CD4-positive, alpha-beta T cell treated with Interleukin-1 beta for 1 hour (primary cell): Measurements from ENCODE around the gene CARS2.

Source experiments
- DNase-seq, 2 donors: peaks; one replicate each; pipeline ENCODE4 v3.0.0-alpha.2; 2020 to 2022

The CARS2 gene

GRCh38 chr13:110651271-110651670, 54.6 kb downstream of the CARS2 start:
- no peak for DNase-seq

- DNase-seq = no peak
Measured at GRCh38 chr13:110650436-110650835, 55.5 kb downstream of the CARS2 start.

GRCh38 chr13:110649551-110649950, 56.4 kb downstream of the CARS2 start:
- no peak for DNase-seq

- DNase-seq = no peak
Measured at GRCh38 chr13:110648848-110649421, 57.0 kb downstream of the CARS2 start.

GRCh38 chr13:110648146-110648819, 57.6 kb downstream of the CARS2 start:
- no peak for DNase-seq

GRCh38 chr13:110647365-110647737, 58.6 kb downstream of the CARS2 start:
- DNase-seq = no peak

- no peak for DNase-seq
Measured at GRCh38 chr13:110646442-110647364, 59.2 kb downstream of the CARS2 start.

- DNase-seq = no peak
Measured at GRCh38 chr13:110645750-110646149, 60.2 kb downstream of the CARS2 start.

GRCh38 chr13:110644892-110645521, 60.9 kb downstream of the CARS2 start:
- DNase-seq = peak; percentile 56 to 80

- DNase-seq = no peak
Measured at GRCh38 chr13:110643768-110644421, 62.0 kb downstream of the CARS2 start.

GRCh38 chr13:110643324-110643723, 62.6 kb downstream of the CARS2 start:
- DNase-seq = no peak

GRCh38 chr13:110642291-110642981, 63.5 kb downstream of the CARS2 start:
- no peak for DNase-seq

- DNase-seq = no peak
Measured at GRCh38 chr13:110641055-110642015, 64.6 kb downstream of the CARS2 start.

- no peak for DNase-seq
Measured at GRCh38 chr13:110640591-110641029, 65.3 kb downstream of the CARS2 start.

GRCh38 chr13:110639935-110640334, 66.0 kb downstream of the CARS2 start:
- DNase-seq = no peak

GRCh38 chr13:110638814-110639806, 66.8 kb downstream of the CARS2 start:
- no peak for DNase-seq

GRCh38 chr13:110638257-110638656, 67.7 kb downstream of the CARS2 start:
- no peak for DNase-seq

- no peak for DNase-seq
Measured at GRCh38 chr13:110637747-110638146, 68.2 kb downstream of the CARS2 start.

GRCh38 chr13:110637275-110637674, 68.6 kb downstream of the CARS2 start:
- DNase-seq = no peak
